HG03442 (cell line): ENCODE data around the gene FREM2.

Experiments used
- ATAC-seq: cut with Tn5 transposase; IDR thresholded peaks from one replicate; pipeline ENCODE4 v1.9.1; 2021; ENCODE audit warnings: mild to moderate bottlenecking, moderate library complexity; ENCODE audit not compliant: unreplicated experiment

Gene FREM2

DNA sequence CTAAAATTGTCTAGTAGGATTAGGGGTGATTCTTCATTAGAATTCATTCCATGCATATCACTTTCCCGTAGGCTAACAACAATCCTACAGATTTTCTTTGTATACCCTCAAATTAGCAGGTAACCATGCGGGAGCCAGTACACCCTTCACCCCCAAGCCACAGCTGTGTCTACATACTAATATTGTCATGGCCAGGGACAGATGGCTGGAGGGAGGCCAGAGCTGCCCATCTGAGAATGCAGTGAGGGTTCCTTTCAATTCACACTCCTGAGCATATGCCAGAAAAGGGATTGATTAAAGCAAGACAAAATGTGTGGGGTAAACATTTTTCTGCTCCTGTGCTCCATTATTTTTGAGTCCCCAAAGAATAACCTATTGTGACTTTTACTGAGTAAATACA lies 68.9 kb downstream of the FREM2 start:
- ATAC-seq, result no peak

GRCh38 chr13:38758277-38758676 lies 71.4 kb downstream of the FREM2 start:
- no peak for ATAC-seq

GRCh38 chr13:38759390-38759789 lies 72.5 kb downstream of the FREM2 start:
- no peak for ATAC-seq

DNA sequence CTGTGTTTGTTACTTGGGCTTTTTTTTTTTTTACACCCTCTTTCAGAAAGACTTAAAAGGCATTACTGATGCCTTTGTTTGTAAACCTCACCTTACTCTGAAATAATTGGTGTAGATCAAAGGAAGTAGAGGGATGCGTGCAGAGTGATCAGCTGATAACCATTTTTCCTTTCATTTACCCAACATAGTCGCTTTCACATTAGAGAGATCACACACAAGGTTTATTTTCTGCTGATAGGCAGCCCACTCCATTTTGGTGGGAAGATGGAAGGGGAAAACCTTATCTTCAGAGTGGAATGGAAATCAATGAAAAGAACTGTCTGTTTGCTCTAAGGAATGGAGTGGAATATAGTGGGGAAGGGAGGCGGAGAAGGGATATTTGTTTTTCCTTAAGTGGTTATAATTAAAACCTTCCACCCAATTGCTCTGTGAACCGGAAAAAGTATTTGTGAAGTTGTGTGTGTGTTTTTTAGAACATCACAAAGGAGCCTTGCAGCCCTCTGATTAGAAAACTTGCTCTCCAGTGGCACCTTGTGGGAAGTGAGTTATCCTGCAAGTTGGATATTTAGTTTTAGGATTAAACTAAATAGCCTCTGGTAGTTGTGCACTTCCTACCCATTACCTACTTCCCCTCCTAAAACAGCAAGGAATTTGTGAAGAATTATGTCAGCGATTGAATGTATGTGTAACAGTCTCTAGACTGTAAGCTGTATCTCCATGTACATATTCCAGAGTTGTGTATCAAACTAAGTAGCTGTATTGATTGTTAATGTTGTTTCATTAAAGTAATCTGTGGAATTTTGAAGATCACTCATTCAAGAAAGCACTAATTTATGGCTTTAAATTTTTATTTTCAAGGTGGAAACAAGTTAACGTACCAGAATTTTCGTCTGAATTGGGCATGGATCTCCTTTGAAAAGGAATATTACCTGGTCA lies 76.8 kb downstream of the FREM2 start:
- ATAC-seq, result no peak

DNA sequence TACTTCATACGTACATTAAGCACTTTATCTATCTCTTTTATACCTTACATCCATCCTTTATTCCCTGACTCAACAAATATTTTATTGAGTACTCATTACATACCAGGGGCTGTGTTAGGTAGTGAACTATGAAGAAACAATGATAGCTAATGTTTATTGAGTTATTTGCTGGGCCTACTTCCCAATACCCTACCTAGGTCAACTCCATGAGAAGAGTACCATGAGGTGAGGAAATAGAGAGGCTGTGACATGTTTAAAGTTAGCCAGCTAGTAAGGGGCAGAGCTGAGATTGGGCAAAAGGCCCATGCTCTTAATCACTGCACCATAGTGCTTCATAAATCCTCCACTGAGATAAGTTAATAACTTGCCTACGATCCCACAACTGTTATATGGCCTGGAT lies 79.9 kb downstream of the FREM2 start:
- no peak for ATAC-seq

- ATAC-seq, result no peak
Measured at GRCh38 chr13:38767506-38768265, 80.8 kb downstream of the FREM2 start.

GRCh38 chr13:38769526-38769925 lies 82.6 kb downstream of the FREM2 start:
- ATAC-seq, result no peak

GRCh38 chr13:38775085-38775484 lies 88.2 kb downstream of the FREM2 start:
- ATAC-seq, result no peak

GRCh38 chr13:38777347-38778119 lies 90.7 kb downstream of the FREM2 start:
- ATAC-seq, result no peak

- ATAC-seq, result no peak
Measured at GRCh38 chr13:38781539-38781938, 94.7 kb downstream of the FREM2 start.

GRCh38 chr13:38784036-38784880 lies 97.4 kb downstream of the FREM2 start:
- no peak for ATAC-seq

DNA sequence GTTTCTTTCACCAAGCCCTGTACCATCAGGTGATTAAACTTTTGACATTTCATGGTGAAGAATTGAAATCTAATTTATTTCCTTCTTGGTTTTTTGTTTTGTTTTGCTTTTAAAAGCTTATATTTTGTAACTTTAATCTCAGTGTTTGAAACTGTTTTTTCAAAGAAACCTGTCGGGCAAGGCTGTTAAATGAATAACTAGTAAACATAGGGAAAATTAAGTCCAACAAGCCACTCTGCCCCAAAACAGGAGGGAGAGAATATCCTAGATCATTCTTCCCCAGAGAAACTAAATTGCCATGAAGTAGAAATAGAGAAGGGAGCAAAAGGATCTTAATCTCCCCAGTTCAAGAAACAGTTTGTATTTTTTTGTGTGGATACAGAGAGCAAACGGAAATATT lies 98.2 kb downstream of the FREM2 start:
- ATAC-seq, result no peak

DNA sequence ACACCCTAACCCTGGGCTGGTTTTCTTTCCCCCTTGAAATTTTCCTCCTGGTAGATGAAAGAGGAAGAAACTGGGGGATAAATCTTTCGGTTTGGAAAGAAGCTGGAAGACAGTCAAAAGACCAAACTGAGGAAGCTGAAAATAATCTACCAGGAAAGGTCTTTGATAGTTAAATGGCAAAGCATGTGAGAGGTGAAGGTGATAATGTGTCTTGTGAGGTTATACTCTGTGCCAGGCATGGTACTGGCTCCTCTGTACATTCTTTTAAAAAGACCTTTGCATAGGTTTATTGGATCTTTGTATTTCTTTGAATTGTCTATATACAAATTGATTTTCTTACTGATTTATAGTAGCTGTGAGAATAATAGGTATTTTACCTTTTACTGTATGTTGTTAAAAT lies 98.6 kb downstream of the FREM2 start:
- no peak for ATAC-seq

DNA sequence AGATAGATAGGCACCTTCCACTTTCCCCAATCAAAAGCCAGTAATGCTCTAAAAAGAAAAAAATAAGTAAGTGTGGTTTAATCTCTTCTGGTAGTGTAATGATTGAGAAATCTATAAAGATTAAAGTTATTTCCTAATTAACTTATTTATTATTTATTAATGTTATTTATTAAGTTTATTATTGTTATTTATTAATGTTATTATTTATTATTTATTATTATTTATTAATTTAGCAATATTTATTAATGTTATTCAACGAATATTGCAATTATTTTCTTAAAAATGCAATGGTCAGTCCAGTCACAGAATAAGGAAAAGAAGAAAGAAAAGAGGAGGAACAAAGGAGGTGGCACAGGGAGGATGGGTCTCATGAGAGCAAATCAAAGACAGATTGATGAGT lies 100.7 kb downstream of the FREM2 start:
- no peak for ATAC-seq

DNA sequence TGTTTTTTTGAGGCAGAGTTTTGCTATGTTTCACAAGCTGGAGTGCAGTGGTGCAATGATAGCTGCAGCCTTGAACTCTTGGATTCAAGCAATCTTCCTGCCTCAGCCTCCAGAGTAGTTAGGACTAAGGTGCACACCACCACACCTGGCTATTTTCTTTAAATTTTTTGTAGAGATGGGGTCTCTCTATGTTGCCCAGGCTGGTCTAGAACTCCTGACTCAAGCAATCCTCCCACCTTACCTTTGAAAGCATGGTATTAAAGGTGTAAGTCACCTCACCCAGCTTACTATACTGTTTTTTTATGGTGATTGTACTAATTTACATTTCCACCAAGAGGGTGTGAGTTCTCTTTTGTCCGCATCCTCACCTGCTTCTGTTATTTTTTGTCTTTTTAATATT lies 110.0 kb downstream of the FREM2 start:
- ATAC-seq, result no peak

- ATAC-seq, result no peak
Measured at GRCh38 chr13:38803531-38803930, 116.7 kb downstream of the FREM2 start.

- ATAC-seq, result no peak
Measured at GRCh38 chr13:38804061-38804460, 117.2 kb downstream of the FREM2 start.

DNA sequence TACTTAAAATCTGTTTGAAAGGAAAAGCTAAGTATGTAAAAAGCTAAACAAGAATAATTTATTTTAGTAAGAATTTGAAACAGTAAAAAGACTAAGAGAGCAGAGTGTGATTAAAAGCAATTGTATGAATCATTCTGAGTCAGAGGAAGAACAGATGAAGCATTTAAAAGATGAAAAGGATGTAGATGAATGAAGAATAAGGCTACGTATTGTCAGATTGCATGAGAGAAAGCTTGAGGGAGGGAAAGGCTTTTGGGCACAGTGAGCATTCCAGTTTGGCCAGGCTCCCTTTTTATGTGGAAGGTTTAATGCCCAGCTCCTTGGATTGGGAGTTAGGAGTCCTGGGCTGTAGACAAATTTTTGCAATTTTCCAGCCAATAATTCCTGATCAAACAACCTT lies 117.7 kb downstream of the FREM2 start:
- ATAC-seq, result no peak

DNA sequence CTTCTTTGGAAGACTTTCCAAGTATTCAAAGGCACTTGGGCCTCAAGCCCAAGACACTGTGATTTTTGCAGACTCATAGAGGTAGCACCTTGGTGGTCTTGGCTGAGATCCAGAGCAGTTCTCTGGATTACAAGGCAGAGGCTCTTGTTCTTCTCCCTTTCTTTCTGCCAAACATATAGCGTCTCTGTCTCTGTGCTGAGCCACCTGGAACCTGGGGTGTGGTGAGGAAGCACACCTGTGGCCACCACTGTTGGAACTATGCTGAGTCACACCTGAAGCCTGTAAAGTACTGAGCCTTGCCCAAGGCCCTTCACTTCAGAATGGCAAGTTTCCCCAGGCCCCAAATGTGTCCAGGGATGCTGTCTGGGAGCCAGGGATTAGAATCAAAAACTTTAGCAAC lies 127.5 kb downstream of the FREM2 start:
- no peak for ATAC-seq

- ATAC-seq, result no peak
Measured at GRCh38 chr13:38819053-38819452, 132.2 kb downstream of the FREM2 start.
